SK-N-MC (cell line): ENCODE data around the gene ZFX.

Source experiments
- DNase-seq: peaks from one replicate; pipeline ENCODE4 v3.0.0-alpha.2; 2011; ENCODE audit warnings: low read depth, low spot score
- H3K27ac ChIP-seq: fragments of 200-600 bp; sonication (generic); 2 replicates; pipeline ENCODE4 v1.5.1; 2016; ENCODE audit warnings: mixed run types
- H3K36me3 ChIP-seq: fragments of 200-600 bp; sonication (generic); 2 replicates; pipeline ENCODE4 v1.6.1; 2017; ENCODE audit warnings: antibody characterized with exemption, low read length, mixed read lengths; ENCODE audit not compliant: insufficient read depth
- H3K4me3 ChIP-seq: fragments of 200-600 bp; sonication (generic); 2 replicates; pipeline ENCODE4 v1.5.1; 2016
- H3K9ac ChIP-seq: fragments of 200-600 bp; sonication (generic); 2 replicates; pipeline ENCODE4 v1.8.0; 2017; ENCODE audit warnings: mixed run types, mixed read lengths; ENCODE audit not compliant: insufficient read length
- H3K9me3 ChIP-seq: fragments of 200-600 bp; sonication (generic); 2 replicates; pipeline ENCODE4 v1.6.1; 2017; ENCODE audit warnings: low read depth, mild to moderate bottlenecking, antibody characterized with exemption, low read length, moderate library complexity, mixed read lengths
- EZH2 ChIP-seq: fragments of 200-600 bp; sonication (generic); IDR thresholded peaks from one replicate; pipeline ENCODE4 v1.6.1; 2017; ENCODE audit warnings: antibody characterized with exemption
- FOXP2 ChIP-seq: optimal IDR thresholded peaks from 2 replicates; pipeline ENCODE3; 2011; ENCODE audit warnings: mild to moderate bottlenecking, moderate library complexity; ENCODE audit not compliant: insufficient read depth; ENCODE audit errors: extremely low read length, control extremely low read depth
- POLR2AphosphoS5 ChIP-seq: IDR thresholded peaks from 2 replicates; pipeline ENCODE4 v1.6.1; 2012; ENCODE audit warnings: mild to moderate bottlenecking, low read depth, low read length, borderline replicate concordance

The ZFX gene

GRCh38 chrX:24215272-24215671 lies 65.7 kb downstream of the ZFX start:
- H3K27ac ChIP-seq, result no peak overlapping the region
- no peak for DNase-seq
- H3K9me3 ChIP-seq, result no peaks in the 10 kb centered on the region
- H3K36me3 ChIP-seq, result peaks cover 32% of the 10 kb centered on the region
- no peak overlapping the region for H3K9ac ChIP-seq
- TF ChIP-seq POLR2AphosphoS5 (no peak), FOXP2 (no peak), EZH2 (no peak)
- H3K4me3 ChIP-seq, result no peak overlapping the region

GRCh38 chrX:24216037-24216436 lies 66.5 kb downstream of the ZFX start:
- Histone ChIP-seq H3K4me3 (no peak overlapping the region), H3K27ac (no peak overlapping the region), H3K9me3 (no peaks in the 10 kb centered on the region), H3K36me3 (peaks cover 24% of the 10 kb centered on the region), H3K9ac (no peak overlapping the region)
- DNase-seq, result no peak
- no peak for TF ChIP-seq POLR2AphosphoS5
- no peak for TF ChIP-seq FOXP2
- no peak for TF ChIP-seq EZH2

GRCh38 chrX:24216827-24217226 lies 67.3 kb downstream of the ZFX start:
- H3K9me3 ChIP-seq, result no peaks in the 10 kb centered on the region
- no peak for DNase-seq
- H3K27ac ChIP-seq, result no peak overlapping the region
- no peak overlapping the region for H3K9ac ChIP-seq
- TF ChIP-seq EZH2 (no peak), FOXP2 (no peak), POLR2AphosphoS5 (no peak)
- no peak overlapping the region for H3K4me3 ChIP-seq
- H3K36me3 ChIP-seq, result peaks cover 18% of the 10 kb centered on the region

GRCh38 chrX:24219320-24219719 lies 69.8 kb downstream of the ZFX start:
- Histone ChIP-seq H3K9me3 (no peaks in the 10 kb centered on the region), H3K9ac (no peak overlapping the region), H3K27ac (no peak overlapping the region), H3K36me3 (0 out of 2 replicates have a peak, but pooled peaks cover 5% of the 10 kb centered on the region), H3K4me3 (no peak overlapping the region)
- TF ChIP-seq EZH2, result no peak
- no peak for DNase-seq

- Histone ChIP-seq H3K4me3 (no peak overlapping the region), H3K9ac (no peak overlapping the region), H3K36me3 (no peaks in the 10 kb centered on the region), H3K27ac (no peak overlapping the region), H3K9me3 (no peaks in the 10 kb centered on the region)
- DNase-seq, result no peak
- no peak for TF ChIP-seq POLR2AphosphoS5
- no peak for TF ChIP-seq EZH2
- no peak for TF ChIP-seq FOXP2
Measured at GRCh38 chrX:24221872-24222271, 72.3 kb downstream of the ZFX start.

GRCh38 chrX:24225265-24225664 lies 75.7 kb downstream of the ZFX start:
- H3K4me3 ChIP-seq, result no peak overlapping the region
- H3K27ac ChIP-seq, result no peak overlapping the region
- no peak for DNase-seq
- H3K9ac ChIP-seq, result no peak overlapping the region
- TF ChIP-seq POLR2AphosphoS5 (no peak), FOXP2 (no peak), EZH2 (no peak)
- no peaks in the 10 kb centered on the region for H3K36me3 ChIP-seq
- no peaks in the 10 kb centered on the region for H3K9me3 ChIP-seq

GRCh38 chrX:24226176-24226575 lies 76.6 kb downstream of the ZFX start:
- TF ChIP-seq POLR2AphosphoS5 (no peak), FOXP2 (no peak), EZH2 (no peak)
- DNase-seq, result no peak
- Histone ChIP-seq H3K4me3 (no peak overlapping the region), H3K9me3 (no peaks in the 10 kb centered on the region), H3K27ac (no peak overlapping the region), H3K36me3 (no peaks in the 10 kb centered on the region), H3K9ac (no peak overlapping the region)

- no peak overlapping the region for H3K27ac ChIP-seq
- no peak for DNase-seq
- TF ChIP-seq EZH2 (no peak), FOXP2 (no peak), POLR2AphosphoS5 (no peak)
- H3K9ac ChIP-seq, result no peak overlapping the region
- H3K4me3 ChIP-seq, result no peak overlapping the region
- H3K9me3 ChIP-seq, result no peaks in the 10 kb centered on the region
- H3K36me3 ChIP-seq, result no peaks in the 10 kb centered on the region
Measured at GRCh38 chrX:24228596-24228995, 79.1 kb downstream of the ZFX start.

GRCh38 chrX:24229400-24229879 lies 79.9 kb downstream of the ZFX start:
- DNase-seq, result no peak
- no peaks in the 10 kb centered on the region for H3K36me3 ChIP-seq
- H3K9ac ChIP-seq, result no peak overlapping the region
- H3K27ac ChIP-seq, result no peak overlapping the region
- no peaks in the 10 kb centered on the region for H3K9me3 ChIP-seq
- no peak for TF ChIP-seq POLR2AphosphoS5
- no peak for TF ChIP-seq FOXP2
- no peak for TF ChIP-seq EZH2
- H3K4me3 ChIP-seq, result no peak overlapping the region
